HUES64 (cell line): Measurements from ENCODE around the gene SPDL1.
A peak's percentile ranks its signal among the peaks of the same experiment; 100 is the strongest.

Experiments used
- H3K27ac ChIP-seq: 2 replicates; pipeline ENCODE4 v1.7.0; 2013; ENCODE audit warnings: low read depth, low read length, inconsistent platforms
- H3K27me3 ChIP-seq: 2 replicates; pipeline ENCODE4 v1.6.1; 2013; ENCODE audit warnings: mild to moderate bottlenecking, low read length; ENCODE audit not compliant: insufficient read depth
- H3K36me3 ChIP-seq: 2 replicates; pipeline ENCODE4 v1.6.1; 2013; ENCODE audit warnings: mild to moderate bottlenecking, low read length; ENCODE audit not compliant: insufficient read depth
- H3K4me1 ChIP-seq: 2 replicates; pipeline ENCODE4 v1.6.1; 2013; ENCODE audit warnings: mild to moderate bottlenecking, low read length, moderate library complexity; ENCODE audit not compliant: insufficient read depth
- H3K4me3 ChIP-seq: 2 replicates; pipeline ENCODE4 v1.5.1; 2013; ENCODE audit warnings: mild to moderate bottlenecking, low read length, moderate library complexity
- H3K9ac ChIP-seq: 2 replicates; pipeline ENCODE4 v1.6.1; 2013; ENCODE audit warnings: mild to moderate bottlenecking, low read depth, low read length
- H3K9me3 ChIP-seq: 2 replicates; pipeline ENCODE4 v1.6.1; 2013; ENCODE audit warnings: low read depth, low read length; ENCODE audit not compliant: insufficient read depth
- WGBS: fragments of 150-250, 120-280 bp; methylation state at CpG from one replicate; pipeline ENCODE4 v1.1.7; 2013; ENCODE audit warnings: missing lambda C conversion rate; 5-methylcytosine and 5-hydroxymethylcytosine counted together

SPDL1 gene

GRCh38 chr5:169574134-169574646 lies 9.4 kb upstream of the SPDL1 start:
- H3K27ac ChIP-seq = no peak overlapping the region
- H3K27me3 ChIP-seq = peaks cover 24% of the 10 kb centered on the region; the same call in 1 of the 2 replicates
- no peak overlapping the region for H3K4me3 ChIP-seq
- H3K9ac ChIP-seq = no peak overlapping the region
- H3K36me3 ChIP-seq = no peaks in the 10 kb centered on the region
- no peaks in the 10 kb centered on the region for H3K9me3 ChIP-seq
- H3K4me1 ChIP-seq = no peaks in the 10 kb centered on the region
- WGBS = 83% methylated on average over 4 of the region's 5 CpGs

- no peak overlapping the region for H3K4me3 ChIP-seq
- WGBS = 61% methylated on average over 3 of the region's 3 CpGs
- no peaks in the 10 kb centered on the region for H3K4me1 ChIP-seq
- peaks cover 14% of the 10 kb centered on the region; the same call in 1 of the 2 replicates for H3K27me3 ChIP-seq
- H3K9ac ChIP-seq = no peak overlapping the region
- H3K9me3 ChIP-seq = no peaks in the 10 kb centered on the region
- no peaks in the 10 kb centered on the region for H3K36me3 ChIP-seq
- no peak overlapping the region for H3K27ac ChIP-seq
Observed at GRCh38 chr5:169576181-169576598, 7.4 kb upstream of the SPDL1 start.

- Histone ChIP-seq H3K9me3 (no peaks in the 10 kb centered on the region), H3K4me1 (peaks cover 1% of the 10 kb centered on the region), H3K4me3 (no peak overlapping the region), H3K36me3 (no peaks in the 10 kb centered on the region), H3K9ac (no peak overlapping the region), H3K27me3 (peaks cover 14% of the 10 kb centered on the region; the same call in 1 of the 2 replicates), H3K27ac (no peak overlapping the region)
- WGBS = no CpG with 5 or more reads among the region's 1 CpG
Observed at GRCh38 chr5:169577951-169578350, 5.6 kb upstream of the SPDL1 start.

GRCh38 chr5:169580964-169581363 lies 2.6 kb upstream of the SPDL1 start:
- no peak overlapping the region for H3K9ac ChIP-seq
- 78% methylated on average over 5 of the region's 5 CpGs for WGBS
- H3K4me1 ChIP-seq = peaks cover 7% of the 10 kb centered on the region
- H3K36me3 ChIP-seq = no peaks in the 10 kb centered on the region
- H3K27ac ChIP-seq = no peak overlapping the region
- H3K9me3 ChIP-seq = no peaks in the 10 kb centered on the region
- H3K4me3 ChIP-seq = no peak overlapping the region
- H3K27me3 ChIP-seq = peaks cover 8% of the 10 kb centered on the region; the same call in 1 of the 2 replicates

GRCh38 chr5:169581580-169582227 lies 1.9 kb upstream of the SPDL1 start:
- WGBS = 45% methylated on average over 6 of the region's 6 CpGs
- Histone ChIP-seq H3K9ac (no peak overlapping the region), H3K27ac (no peak overlapping the region), H3K9me3 (no peaks in the 10 kb centered on the region), H3K27me3 (peaks cover 8% of the 10 kb centered on the region; the same call in 1 of the 2 replicates), H3K36me3 (no peaks in the 10 kb centered on the region), H3K4me3 (no peak overlapping the region), H3K4me1 (peaks cover 7% of the 10 kb centered on the region)

GRCh38 chr5:169583101-169583423 lies 511 bp upstream of the SPDL1 start:
- H3K4me3 ChIP-seq = peak overlapping the region; percentile 100
- H3K4me1 ChIP-seq = peaks cover 7% of the 10 kb centered on the region
- 0 out of 2 replicates have a peak, but pooled peaks cover 4% of the 10 kb centered on the region for H3K27me3 ChIP-seq
- peak overlapping the region; percentile 84; the same call in 1 of the 2 replicates for H3K27ac ChIP-seq
- WGBS = 20% methylated on average over 6 of the region's 7 CpGs
- H3K9me3 ChIP-seq = no peaks in the 10 kb centered on the region
- peak overlapping the region; percentile 100 for H3K9ac ChIP-seq
- H3K36me3 ChIP-seq = peaks cover 11% of the 10 kb centered on the region

GRCh38 chr5:169584998-169585451 lies 1.5 kb downstream of the SPDL1 start:
- peaks cover 7% of the 10 kb centered on the region for H3K4me1 ChIP-seq
- 90% methylated on average over 3 of the region's 5 CpGs for WGBS
- no peaks in the 10 kb centered on the region for H3K27me3 ChIP-seq
- no peaks in the 10 kb centered on the region for H3K9me3 ChIP-seq
- H3K27ac ChIP-seq = no peak overlapping the region
- peak overlapping the region; percentile 100 for H3K9ac ChIP-seq
- peaks cover 30% of the 10 kb centered on the region for H3K36me3 ChIP-seq
- peak overlapping the region; percentile 100 for H3K4me3 ChIP-seq

- Histone ChIP-seq H3K9me3 (no peaks in the 10 kb centered on the region), H3K27me3 (no peaks in the 10 kb centered on the region), H3K4me3 (no peak overlapping the region), H3K36me3 (peaks cover 85% of the 10 kb centered on the region), H3K27ac (no peak overlapping the region), H3K9ac (no peak overlapping the region), H3K4me1 (no peaks in the 10 kb centered on the region)
- WGBS = 92% methylated on average over 3 of the region's 3 CpGs
Observed at GRCh38 chr5:169590602-169591001, 7.0 kb downstream of the SPDL1 start.

- 59% methylated on average over 1 of the region's 1 CpG for WGBS
- no peak overlapping the region for H3K27ac ChIP-seq
- H3K4me3 ChIP-seq = no peak overlapping the region
- no peaks in the 10 kb centered on the region for H3K27me3 ChIP-seq
- no peaks in the 10 kb centered on the region for H3K9me3 ChIP-seq
- H3K9ac ChIP-seq = no peak overlapping the region
- H3K36me3 ChIP-seq = peaks cover 95% of the 10 kb centered on the region
- H3K4me1 ChIP-seq = no peaks in the 10 kb centered on the region
Observed at GRCh38 chr5:169591636-169592035, 8.1 kb downstream of the SPDL1 start.

- H3K9me3 ChIP-seq = no peaks in the 10 kb centered on the region
- no peak overlapping the region for H3K27ac ChIP-seq
- H3K4me3 ChIP-seq = no peak overlapping the region
- H3K36me3 ChIP-seq = peaks cover 99% of the 10 kb centered on the region
- 97% methylated on average over 5 of the region's 6 CpGs for WGBS
- H3K27me3 ChIP-seq = no peaks in the 10 kb centered on the region
- no peaks in the 10 kb centered on the region for H3K4me1 ChIP-seq
- H3K9ac ChIP-seq = no peak overlapping the region
Observed at GRCh38 chr5:169592937-169593650, 9.5 kb downstream of the SPDL1 start.

- no peak overlapping the region for H3K27ac ChIP-seq
- H3K36me3 ChIP-seq = peaks cover 99% of the 10 kb centered on the region
- H3K27me3 ChIP-seq = no peaks in the 10 kb centered on the region
- H3K9ac ChIP-seq = no peak overlapping the region
- no peaks in the 10 kb centered on the region for H3K4me1 ChIP-seq
- no peak overlapping the region for H3K4me3 ChIP-seq
- no CpG with 5 or more reads among the region's 1 CpG for WGBS
- no peaks in the 10 kb centered on the region for H3K9me3 ChIP-seq
Observed at GRCh38 chr5:169595172-169595820, 11.7 kb downstream of the SPDL1 start.
